ENCODE data around the gene PUDP. TPM values are rescaled to one million over a fixed set of nuclear protein-coding genes. Genes with fewer than 3 reads are reported as not detected.

Gene PUDP
- total and polyA plus RNA-seq, 8 donors: 3.3 to 20.2 (median 8.7) TPM

GRCh38 chrX:7158468-7158990, 10.6 kb upstream of the PUDP start:
- Histone ChIP-seq H3K36me3 (no peaks in the 10 kb centered on the region), H3K27me3 (no peaks in the 10 kb centered on the region), H3K27ac (no peak overlapping the region), H3K4me3 (no peak overlapping the region), H3K9me3 (no peaks in the 10 kb centered on the region), H3K4me1 (no peaks in the 10 kb centered on the region)
- ATAC-seq (no peak), DNase-seq (no peak), FAIRE-seq (no peak)
- intact Hi-C loops (cut with DNase I): no loop called here
- 82 to 87% methylated on average over 5 of the region's 5 CpGs for WGBS, 2 donors
- no peak for TF ChIP-seq CTCF (IDR thresholded peaks at IDR 0.05)

GRCh38 chrX:7156879-7157278, 8.9 kb upstream of the PUDP start:
- H3K27me3 ChIP-seq: no peaks in the 10 kb centered on the region
- H3K27ac ChIP-seq: no peak overlapping the region
- intact Hi-C loops (cut with DNase I): no loop called here
- ATAC-seq (no peak), DNase-seq (no peak), FAIRE-seq (no peak)
- H3K4me1 ChIP-seq: no peaks in the 10 kb centered on the region
- H3K36me3 ChIP-seq: no peaks in the 10 kb centered on the region
- WGBS, 2 donors: 84 to 92% methylated on average over 3 of the region's 3 CpGs
- H3K4me3 ChIP-seq: no peak overlapping the region
- no peaks in the 10 kb centered on the region for H3K9me3 ChIP-seq
- TF ChIP-seq CTCF (IDR thresholded peaks at IDR 0.05): no peak

GRCh38 chrX:7155163-7155562, 7.2 kb upstream of the PUDP start:
- H3K9me3 ChIP-seq: no peaks in the 10 kb centered on the region
- WGBS, 2 donors: 95% methylated on average over 1 of the region's 1 CpG
- no peak overlapping the region for H3K27ac ChIP-seq
- TF ChIP-seq CTCF (IDR thresholded peaks at IDR 0.05): no peak
- H3K36me3 ChIP-seq: no peaks in the 10 kb centered on the region
- no peaks in the 10 kb centered on the region for H3K27me3 ChIP-seq
- FAIRE-seq: peak; percentile 66
- ATAC-seq: no peak
- DNase-seq: no peak
- H3K4me1 ChIP-seq: no peaks in the 10 kb centered on the region
- no peak overlapping the region for H3K4me3 ChIP-seq
- intact Hi-C loops (cut with DNase I): no loop called here

GRCh38 chrX:7154041-7154597, 6.2 kb upstream of the PUDP start:
- intact Hi-C loops (cut with DNase I): no loop called here
- no peaks in the 10 kb centered on the region for H3K36me3 ChIP-seq
- ATAC-seq: no peak
- H3K9me3 ChIP-seq: no peaks in the 10 kb centered on the region
- no peaks in the 10 kb centered on the region for H3K4me1 ChIP-seq
- DNase-seq: no peak
- 85% methylated on average over 7 of the region's 7 CpGs for WGBS, 2 donors
- H3K27me3 ChIP-seq: no peaks in the 10 kb centered on the region
- no peak overlapping the region for H3K4me3 ChIP-seq
- no peak for TF ChIP-seq CTCF (IDR thresholded peaks at IDR 0.05)
- H3K27ac ChIP-seq: no peak overlapping the region
- FAIRE-seq: no peak

GRCh38 chrX:7153231-7153630, 5.3 kb upstream of the PUDP start:
- DNase-seq (no peak), ATAC-seq (no peak), FAIRE-seq (no peak)
- intact Hi-C loops (cut with DNase I): no loop called here
- 72 to 82% methylated on average over 2 of the region's 2 CpGs for WGBS, 2 donors
- no peak for TF ChIP-seq CTCF (IDR thresholded peaks at IDR 0.05)
- H3K9me3 ChIP-seq: no peaks in the 10 kb centered on the region
- H3K4me1 ChIP-seq: no peaks in the 10 kb centered on the region
- no peaks in the 10 kb centered on the region for H3K36me3 ChIP-seq
- no peaks in the 10 kb centered on the region for H3K27me3 ChIP-seq
- no peak overlapping the region for H3K4me3 ChIP-seq
- H3K27ac ChIP-seq: no peak overlapping the region

All from pancreas (tissue), 10 donors.